Right renal cortex interstitium (tissue), 3 donors: ENCODE measurements around the gene UIMC1. TPM values are rescaled to one million over a fixed set of nuclear protein-coding genes. Genes with fewer than 3 reads are reported as not detected.

ENCODE experiments used
- DNase-seq, 3 donors: peaks; one replicate each; pipeline ENCODE4 v3.0.0-alpha.2; 2013; ENCODE audit warnings: low read depth in 3 of 3, low spot score in 2 of 3
- polyA plus RNA-seq, 3 donors: library from polyadenylated mRNA; unstranded; fragments of 120-200 nt; gene quantifications; one replicate each; pipeline ENCODE4 v1.2.1, GENCODE V29; 2013; ENCODE audit not compliant: insufficient read length in 3 of 3

UIMC1 gene
- polyA plus RNA-seq, 3 donors, result 41.4 to 52.1 (median 49.2) TPM

DNA sequence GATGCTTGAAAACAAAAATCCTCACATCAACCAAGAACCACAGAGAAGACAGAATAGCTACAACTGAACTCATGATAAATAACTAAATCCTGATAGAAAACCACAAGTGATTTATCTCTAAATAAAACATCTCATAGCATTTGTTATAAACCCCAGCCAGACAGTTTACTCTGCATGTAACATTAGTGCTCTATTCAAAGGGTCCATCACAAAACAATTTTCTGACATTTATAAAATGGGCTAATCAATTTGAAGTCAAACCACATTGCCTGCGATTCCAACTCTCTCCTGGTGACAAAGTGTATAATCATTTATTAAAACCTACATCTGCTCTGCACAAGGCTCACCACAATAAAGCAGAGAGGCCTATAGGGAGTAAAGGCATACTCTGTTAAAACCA lies 49.8 kb downstream of the UIMC1 start:
- no peak for DNase-seq

DNA sequence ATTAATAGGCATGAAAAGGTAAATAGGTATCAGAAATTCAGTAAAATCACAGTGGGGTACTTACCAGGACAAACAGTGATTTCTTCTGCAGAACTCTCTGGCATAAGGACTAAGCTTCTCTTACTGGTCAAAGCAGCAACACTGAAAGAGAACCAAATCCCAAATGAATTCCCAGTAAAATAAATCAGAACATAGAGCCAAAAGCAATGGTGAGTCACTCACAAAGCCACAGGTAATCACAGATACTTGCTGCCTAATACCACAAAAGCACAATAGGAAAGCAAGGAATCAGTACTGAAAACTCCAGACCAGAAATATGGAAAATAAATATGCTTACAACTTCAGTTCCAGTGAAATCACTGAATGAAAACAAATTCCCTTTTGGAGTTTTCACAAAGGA lies 50.7 kb downstream of the UIMC1 start:
- no peak for DNase-seq

GRCh38 chr5:176954050-176954449 lies 52.5 kb downstream of the UIMC1 start:
- no peak for DNase-seq

- DNase-seq, result no peak
Observed at GRCh38 chr5:176952531-176953193, 53.9 kb downstream of the UIMC1 start.

GRCh38 chr5:176948458-176948857 lies 58.1 kb downstream of the UIMC1 start:
- no peak for DNase-seq

DNA sequence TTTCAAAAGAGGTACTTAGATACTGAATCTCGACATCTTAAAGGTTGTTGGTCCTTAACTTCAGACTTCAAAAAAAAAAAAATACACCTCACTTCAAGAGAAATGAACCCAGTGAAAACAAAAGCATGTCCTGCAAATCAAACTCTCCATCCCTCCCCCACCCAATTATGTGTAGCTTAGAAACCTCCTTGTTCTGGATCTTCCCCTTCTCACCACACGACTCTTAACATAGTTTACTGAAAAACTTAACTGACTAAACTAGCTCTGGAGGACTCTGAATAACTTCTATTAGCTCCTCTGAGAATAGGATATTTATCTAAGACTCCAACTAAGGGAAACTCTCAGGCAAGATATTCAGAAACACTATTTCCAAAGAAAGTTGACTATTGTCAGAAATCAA lies 58.7 kb downstream of the UIMC1 start:
- no peak for DNase-seq

DNA sequence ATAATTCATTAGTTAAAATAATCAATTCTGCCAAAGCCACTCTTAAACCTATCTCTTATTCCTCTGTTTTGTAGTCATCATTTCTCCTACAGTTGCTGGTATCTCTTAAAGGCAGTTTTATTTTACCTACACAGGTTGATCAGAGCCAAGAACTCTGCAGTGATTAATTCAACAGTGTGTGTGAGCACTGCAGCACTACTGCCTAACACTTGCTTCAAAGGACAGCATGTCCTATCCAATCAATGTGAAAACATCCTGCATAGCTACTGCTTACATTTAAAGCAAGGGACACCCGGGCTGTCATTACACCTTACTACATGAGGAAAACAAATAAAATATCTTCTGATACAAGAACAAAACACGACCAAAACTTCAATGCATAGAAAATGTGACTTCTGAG lies 62.3 kb downstream of the UIMC1 start:
- DNase-seq, result no peak

GRCh38 chr5:176943816-176944215 lies 62.8 kb downstream of the UIMC1 start:
- DNase-seq, result no peak

GRCh38 chr5:176941951-176942350 lies 64.6 kb downstream of the UIMC1 start:
- DNase-seq, result no peak

GRCh38 chr5:176938472-176938871 lies 68.1 kb downstream of the UIMC1 start:
- DNase-seq, result no peak

GRCh38 chr5:176935017-176935416 lies 71.6 kb downstream of the UIMC1 start:
- no peak for DNase-seq

- no peak for DNase-seq
Observed at GRCh38 chr5:176934309-176934930, 72.2 kb downstream of the UIMC1 start.

GRCh38 chr5:176929654-176930053 lies 76.9 kb downstream of the UIMC1 start:
- DNase-seq, result no peak

GRCh38 chr5:176927562-176927961 lies 79.0 kb downstream of the UIMC1 start:
- no peak for DNase-seq

DNA sequence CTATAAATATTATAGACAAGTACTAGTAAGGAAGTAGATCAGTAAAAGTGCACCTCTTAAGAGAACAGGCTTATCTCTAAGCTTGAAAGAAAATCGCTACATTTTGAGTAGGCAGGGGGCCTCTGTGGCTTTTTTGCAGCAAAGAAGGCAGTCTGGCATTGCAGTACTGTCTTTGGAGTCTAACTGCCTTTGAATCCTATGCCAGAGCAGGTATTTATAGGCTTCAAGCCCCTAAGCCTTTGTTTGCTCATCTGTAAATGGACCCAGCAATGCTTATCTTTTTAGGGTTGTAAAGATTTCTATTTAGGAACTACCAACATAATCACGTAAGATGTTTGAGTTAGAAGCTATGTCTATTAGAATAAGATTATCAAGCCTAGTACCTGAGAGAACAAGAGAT lies 83.8 kb downstream of the UIMC1 start:
- no peak for DNase-seq

DNA sequence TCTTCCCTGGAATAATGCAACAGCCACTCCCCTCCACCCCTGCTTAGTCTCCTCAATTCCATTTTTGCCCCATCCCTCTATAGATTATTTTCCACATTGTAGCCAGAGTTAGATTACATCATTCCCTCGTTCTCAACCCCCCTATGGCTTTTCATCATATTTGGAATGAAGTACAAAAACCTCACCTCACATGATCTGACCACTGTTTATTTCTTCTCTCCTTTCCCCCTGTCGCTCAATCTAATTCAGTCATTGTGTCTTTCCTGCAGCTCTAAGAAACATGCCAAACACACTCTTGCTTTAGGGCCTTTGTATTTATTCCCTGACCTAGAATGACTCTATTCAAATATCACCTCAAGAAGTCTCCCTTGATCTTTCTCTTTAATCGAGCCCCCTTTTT lies 84.9 kb downstream of the UIMC1 start:
- DNase-seq, result no peak

GRCh38 chr5:176918613-176919012 lies 88.0 kb downstream of the UIMC1 start:
- no peak for DNase-seq

DNA sequence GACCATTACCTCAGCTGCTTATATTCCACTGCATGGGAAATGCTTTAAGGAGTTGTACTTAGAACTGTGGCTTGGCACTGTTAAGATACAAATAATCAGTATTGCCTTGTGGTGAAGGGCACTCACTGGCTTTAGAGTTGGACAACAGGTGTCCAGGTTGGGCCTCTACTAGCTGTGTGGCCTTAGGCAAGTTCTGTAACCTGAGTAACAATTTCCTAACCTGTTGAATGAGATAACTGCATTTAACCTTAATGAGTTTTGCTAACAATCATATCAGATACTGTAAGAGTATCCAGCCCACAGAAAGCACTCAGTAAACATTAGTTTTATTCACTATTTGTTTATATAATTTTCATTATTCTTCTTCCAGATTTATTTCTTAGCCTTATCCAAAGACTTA lies 90.2 kb downstream of the UIMC1 start:
- no peak for DNase-seq

GRCh38 chr5:176915906-176916305 lies 90.7 kb downstream of the UIMC1 start:
- DNase-seq, result no peak

DNA sequence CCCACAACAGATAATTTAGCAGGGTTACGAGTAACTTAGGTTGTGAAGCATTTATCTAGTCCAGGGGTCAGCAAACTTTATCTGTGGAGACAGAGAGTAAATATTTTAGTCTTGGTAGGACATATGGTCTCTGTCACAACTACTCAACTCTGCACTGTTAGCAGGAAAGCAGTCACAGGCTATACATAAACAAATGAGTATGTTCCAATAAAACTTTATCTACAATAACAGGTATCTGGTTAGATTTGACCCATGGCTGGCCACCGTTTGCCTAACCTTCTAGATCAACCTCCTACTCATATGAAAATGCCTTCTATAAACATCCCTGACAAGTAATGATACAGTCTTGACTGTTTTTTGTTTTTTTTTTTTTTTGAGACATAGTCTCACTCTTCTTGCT lies 94.5 kb downstream of the UIMC1 start:
- DNase-seq, result no peak

GRCh38 chr5:176908675-176909368 lies 97.8 kb downstream of the UIMC1 start:
- DNase-seq, result no peak

GRCh38 chr5:176906796-176907195 lies 99.8 kb downstream of the UIMC1 start:
- DNase-seq, result no peak
